Skeletal muscle tissue (tissue), 4 donors: ENCODE measurements around the gene REN. TPM values are rescaled to one million over a fixed set of nuclear protein-coding genes. Genes with fewer than 3 reads are reported as not detected.

ENCODE experiments used
- H3K27ac ChIP-seq: one replicate; pipeline ENCODE4 v1.7.0; 2013; ENCODE audit warnings: mild to moderate bottlenecking, low read depth, low read length, inconsistent platforms
- H3K27me3 ChIP-seq, 3 donors: one replicate each; pipeline ENCODE4 v1.7.0; 2013; ENCODE audit warnings: low read length in 3 of 3; ENCODE audit not compliant: control insufficient read depth in 3 of 3, insufficient read depth in 3 of 3
- H3K36me3 ChIP-seq, 3 donors: one replicate each; pipeline ENCODE4 v1.7.0; 2013; ENCODE audit warnings: low read length in 3 of 3; ENCODE audit not compliant: control insufficient read depth in 3 of 3, insufficient read depth in 3 of 3
- H3K4me1 ChIP-seq, 3 donors: one replicate each; pipeline ENCODE4 v1.7.0; 2013; ENCODE audit warnings: low read length in 3 of 3, mild to moderate bottlenecking in 3 of 3; ENCODE audit not compliant: control insufficient read depth in 3 of 3, insufficient read depth in 3 of 3
- H3K4me3 ChIP-seq, 3 donors: one replicate each; pipeline ENCODE4 v1.7.0; 2013; ENCODE audit warnings: low read length in 3 of 3
- H3K9ac ChIP-seq, 3 donors: one replicate each; pipeline ENCODE4 v1.7.0; 2013; ENCODE audit warnings: low read length in 3 of 3, mild to moderate bottlenecking in 3 of 3, moderate library complexity in 2 of 3, low read depth in 1 of 3
- H3K9me3 ChIP-seq, 3 donors: one replicate each; pipeline ENCODE4 v1.7.0; 2013; ENCODE audit warnings: low read length in 3 of 3; ENCODE audit not compliant: control insufficient read depth in 3 of 3
- total RNA-seq: library from RNA; depleted of rRNA; stranded (reverse); fragments of >200 nt; gene quantifications from one replicate; pipeline ENCODE4 v1.2.3, GENCODE V29; 2014
- donor health status: Osteomylitis.

The REN gene
- total RNA-seq, 1 donor from 2014 or later, result not detected

DNA sequence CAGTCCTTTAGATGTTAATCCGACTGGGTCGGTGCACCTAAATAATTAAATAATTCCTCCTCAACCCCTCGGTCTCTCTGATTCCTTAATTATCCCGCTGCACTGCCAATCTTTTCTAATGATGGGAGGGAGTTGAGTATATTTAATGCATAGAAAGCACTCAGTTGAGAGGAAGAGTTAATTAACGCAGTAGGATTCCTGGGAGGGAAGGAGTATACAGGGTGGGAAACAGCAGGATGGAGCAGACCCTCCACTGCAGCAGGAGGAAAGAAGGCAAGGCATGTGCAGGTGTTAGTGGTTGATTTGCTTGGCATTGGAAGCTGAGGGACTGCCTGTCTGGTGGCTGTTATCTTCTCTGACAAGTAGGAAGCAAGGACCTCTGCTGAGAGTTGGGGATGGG is 9.9 kb upstream of the REN start:
- H3K9ac ChIP-seq, result no peak overlapping the region
- peaks cover 0 to 24% (median 11%) of the 10 kb centered on the region in 3 donors for H3K27me3 ChIP-seq
- no peak overlapping the region for H3K27ac ChIP-seq
- no peaks in the 10 kb centered on the region for H3K36me3 ChIP-seq
- H3K4me1 ChIP-seq, result no peaks in the 10 kb centered on the region
- no peak overlapping the region for H3K4me3 ChIP-seq
- H3K9me3 ChIP-seq, result no peaks in the 10 kb centered on the region

GRCh38 chr1:204174958-204175357 is 8.8 kb upstream of the REN start:
- H3K27me3 ChIP-seq, result peaks cover 0 to 24% (median 11%) of the 10 kb centered on the region in 3 donors
- H3K4me1 ChIP-seq, result no peaks in the 10 kb centered on the region
- no peak overlapping the region for H3K4me3 ChIP-seq
- H3K36me3 ChIP-seq, result no peaks in the 10 kb centered on the region
- H3K9ac ChIP-seq, result no peak overlapping the region
- peaks cover 0 to 5% (median 0%) of the 10 kb centered on the region in 3 donors for H3K9me3 ChIP-seq
- no peak overlapping the region for H3K27ac ChIP-seq

- H3K4me3 ChIP-seq, result no peak overlapping the region
- H3K9ac ChIP-seq, result no peak overlapping the region
- no peaks in the 10 kb centered on the region for H3K4me1 ChIP-seq
- no peak overlapping the region for H3K27ac ChIP-seq
- peaks cover 0 to 15% (median 7%) of the 10 kb centered on the region in 3 donors for H3K27me3 ChIP-seq
- peaks cover 0 to 8% (median 0%) of the 10 kb centered on the region in 3 donors for H3K9me3 ChIP-seq
- H3K36me3 ChIP-seq, result no peaks in the 10 kb centered on the region
Measured at GRCh38 chr1:204172404-204173029, 6.4 kb upstream of the REN start.

DNA sequence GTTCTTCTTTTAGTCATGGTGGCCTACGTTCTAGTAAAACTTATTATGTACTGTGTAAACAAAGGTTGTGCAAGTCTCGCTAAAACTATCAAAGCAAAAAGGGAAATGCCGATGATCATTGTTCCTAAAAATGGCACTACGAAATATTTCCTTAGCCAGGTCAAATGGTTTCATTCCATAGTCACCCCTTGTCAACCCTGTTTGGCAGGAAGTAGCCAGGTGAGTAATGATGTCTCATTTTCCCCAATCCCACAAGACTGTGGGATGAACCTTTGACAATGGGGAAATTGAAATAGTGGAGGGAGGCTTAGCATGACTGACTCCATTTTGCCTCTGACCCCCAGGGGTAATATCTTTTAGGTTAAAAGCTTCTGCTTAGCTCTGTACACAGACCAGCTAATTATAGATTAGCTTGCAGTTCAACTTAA is 5.6 kb upstream of the REN start:
- H3K27ac ChIP-seq, result no peak overlapping the region
- H3K4me3 ChIP-seq, result no peak overlapping the region
- no peaks in the 10 kb centered on the region for H3K4me1 ChIP-seq
- H3K9me3 ChIP-seq, result peaks cover 0 to 8% (median 0%) of the 10 kb centered on the region in 3 donors
- peaks cover 0 to 9% (median 3%) of the 10 kb centered on the region in 3 donors for H3K27me3 ChIP-seq
- H3K36me3 ChIP-seq, result no peaks in the 10 kb centered on the region
- no peak overlapping the region for H3K9ac ChIP-seq

- peaks cover 0 to 8% (median 4%) of the 10 kb centered on the region in 3 donors for H3K27me3 ChIP-seq
- H3K4me1 ChIP-seq, result no peaks in the 10 kb centered on the region
- H3K27ac ChIP-seq, result no peak overlapping the region
Measured at GRCh38 chr1:204170494-204171155, 4.5 kb upstream of the REN start.

GRCh38 chr1:204169858-204170257 is 3.7 kb upstream of the REN start:
- Histone ChIP-seq H3K4me1 (no peaks in the 10 kb centered on the region), H3K9ac (no peak overlapping the region), H3K9me3 (peaks cover 0 to 8% (median 0%) of the 10 kb centered on the region in 3 donors), H3K36me3 (no peaks in the 10 kb centered on the region), H3K27me3 (peaks cover 0 to 5% (median 2%) of the 10 kb centered on the region in 3 donors), H3K4me3 (no peak overlapping the region), H3K27ac (no peak overlapping the region)

More at GRCh38 chr1:204170494-204171155, 4.5 kb upstream of the REN start:
- H3K9ac ChIP-seq, result no peak overlapping the region
- peaks cover 0 to 8% (median 0%) of the 10 kb centered on the region in 3 donors for H3K9me3 ChIP-seq
- H3K4me3 ChIP-seq, result no peak overlapping the region
- no peaks in the 10 kb centered on the region for H3K36me3 ChIP-seq

DNA sequence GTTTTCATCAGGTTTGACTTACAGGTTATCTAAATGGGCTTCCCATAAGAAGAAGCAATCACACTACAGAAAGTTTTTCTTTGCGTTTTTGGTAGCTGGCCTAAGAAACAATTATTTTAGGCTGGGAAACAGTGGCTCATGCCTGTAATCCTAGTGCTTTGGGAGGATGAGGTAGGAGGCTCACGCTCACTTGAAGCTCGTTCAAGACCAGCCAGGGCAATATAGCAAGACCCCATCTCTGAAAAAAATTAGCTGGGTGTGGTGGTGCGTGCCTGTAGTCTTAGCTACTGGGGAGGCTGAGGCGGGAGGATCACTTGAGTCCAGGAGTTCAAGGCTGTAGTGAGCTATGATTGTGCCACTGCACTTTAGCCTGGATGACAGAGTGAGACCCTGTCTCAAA is 1.6 kb upstream of the REN start:
- H3K27ac ChIP-seq, result no peak overlapping the region
- H3K9me3 ChIP-seq, result peaks cover 0 to 8% (median 0%) of the 10 kb centered on the region in 3 donors
- no peaks in the 10 kb centered on the region for H3K36me3 ChIP-seq
- H3K9ac ChIP-seq, result no peak overlapping the region
- H3K4me3 ChIP-seq, result no peak overlapping the region
- peaks cover 0 to 5% (median 2%) of the 10 kb centered on the region in 3 donors for H3K27me3 ChIP-seq
- no peaks in the 10 kb centered on the region for H3K4me1 ChIP-seq

GRCh38 chr1:204162494-204163074 is 3.6 kb downstream of the REN start:
- Histone ChIP-seq H3K27me3 (peaks cover 7 to 34% (median 22%) of the 10 kb centered on the region in 3 donors), H3K9me3 (no peaks in the 10 kb centered on the region), H3K4me3 (no peak overlapping the region), H3K9ac (no peak overlapping the region), H3K4me1 (peaks cover 0 to 4% (median 3%) of the 10 kb centered on the region in 3 donors), H3K36me3 (no peaks in the 10 kb centered on the region), H3K27ac (no peak overlapping the region)

GRCh38 chr1:204161609-204162493 is 4.3 kb downstream of the REN start:
- no peaks in the 10 kb centered on the region for H3K9me3 ChIP-seq
- peaks cover 0 to 4% (median 3%) of the 10 kb centered on the region in 3 donors for H3K4me1 ChIP-seq
- H3K27ac ChIP-seq, result no peak overlapping the region

More at GRCh38 chr1:204161609-204162493, 4.3 kb downstream of the REN start:
- Histone ChIP-seq H3K4me3 (no peak overlapping the region), H3K9ac (no peak overlapping the region), H3K36me3 (no peaks in the 10 kb centered on the region), H3K27me3 (peaks cover 7 to 37% (median 25%) of the 10 kb centered on the region in 3 donors)
